IPS DF 6.9 (cell line): ENCODE data around the gene ZNF474.

Source experiments
- DNase-seq: peaks from one replicate; pipeline ENCODE4 v3.0.0-alpha.2; 2013; ENCODE audit warnings: low read depth, low spot score
- H3K27ac ChIP-seq: one replicate; pipeline ENCODE4 v1.5.1; 2013; ENCODE audit warnings: low read length, control low read depth
- H3K27me3 ChIP-seq: 2 replicates; pipeline ENCODE4 v1.6.1; 2013; ENCODE audit warnings: mild to moderate bottlenecking, low read length; ENCODE audit not compliant: control insufficient read depth, insufficient read depth
- H3K36me3 ChIP-seq: 2 replicates; pipeline ENCODE4 v1.6.1; 2013; ENCODE audit warnings: low read length; ENCODE audit not compliant: control insufficient read depth, insufficient read depth
- H3K4me1 ChIP-seq: 2 replicates; pipeline ENCODE4 v1.6.1; 2013; ENCODE audit warnings: low read length; ENCODE audit not compliant: control insufficient read depth, insufficient read depth
- H3K4me3 ChIP-seq: 2 replicates; pipeline ENCODE4 v1.5.1; 2013; ENCODE audit warnings: mild to moderate bottlenecking, low read length
- H3K9me3 ChIP-seq: 2 replicates; pipeline ENCODE4 v1.6.1; 2013; ENCODE audit warnings: low read length, inconsistent platforms; ENCODE audit not compliant: control insufficient read depth, insufficient read depth
- WGBS: extraction: QIAGEN DNeasy Blood & Tissue Kit; methylation state at CpG from one replicate; pipeline ENCODE4 v1.1.7; 2013; ENCODE audit warnings: mixed read lengths, missing lambda C conversion rate; ENCODE audit not compliant: insufficient read length, insufficient coverage; 5-methylcytosine and 5-hydroxymethylcytosine counted together

The ZNF474 gene

DNA sequence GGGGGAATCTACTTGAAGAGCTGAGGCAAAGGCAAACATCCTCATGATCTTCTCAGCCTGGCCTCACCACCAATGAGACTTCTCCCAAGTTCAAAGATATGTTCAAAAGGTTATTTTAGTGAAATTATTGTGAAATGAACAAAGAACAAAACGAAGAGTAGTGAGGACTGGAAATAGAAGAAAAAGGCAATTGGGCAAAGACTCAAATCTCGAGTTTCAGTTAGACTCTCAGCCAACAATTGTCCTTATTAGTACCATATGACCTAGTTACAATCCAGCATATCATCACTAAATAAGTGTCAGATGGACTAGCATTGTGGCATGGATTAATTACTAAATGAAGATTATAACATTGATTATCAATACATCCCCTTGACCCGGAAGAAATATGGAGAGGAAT is 9.0 kb downstream of the ZNF474 start:
- WGBS, result no CpG with 5 or more reads among the region's 3 CpGs
- H3K36me3 ChIP-seq, result no peaks in the 10 kb centered on the region
- no peaks in the 10 kb centered on the region for H3K9me3 ChIP-seq
- no peak for DNase-seq
- H3K27me3 ChIP-seq, result no peaks in the 10 kb centered on the region
- no peaks in the 10 kb centered on the region for H3K4me1 ChIP-seq
- H3K27ac ChIP-seq, result no peak overlapping the region
- no peak overlapping the region for H3K4me3 ChIP-seq

GRCh38 chr5:122140900-122141299 is 11.6 kb downstream of the ZNF474 start:
- no CpG with 5 or more reads among the region's 3 CpGs for WGBS
- Histone ChIP-seq H3K4me1 (no peaks in the 10 kb centered on the region), H3K36me3 (no peaks in the 10 kb centered on the region), H3K27ac (no peak overlapping the region), H3K4me3 (no peak overlapping the region), H3K27me3 (no peaks in the 10 kb centered on the region), H3K9me3 (no peaks in the 10 kb centered on the region)
- no peak for DNase-seq

DNA sequence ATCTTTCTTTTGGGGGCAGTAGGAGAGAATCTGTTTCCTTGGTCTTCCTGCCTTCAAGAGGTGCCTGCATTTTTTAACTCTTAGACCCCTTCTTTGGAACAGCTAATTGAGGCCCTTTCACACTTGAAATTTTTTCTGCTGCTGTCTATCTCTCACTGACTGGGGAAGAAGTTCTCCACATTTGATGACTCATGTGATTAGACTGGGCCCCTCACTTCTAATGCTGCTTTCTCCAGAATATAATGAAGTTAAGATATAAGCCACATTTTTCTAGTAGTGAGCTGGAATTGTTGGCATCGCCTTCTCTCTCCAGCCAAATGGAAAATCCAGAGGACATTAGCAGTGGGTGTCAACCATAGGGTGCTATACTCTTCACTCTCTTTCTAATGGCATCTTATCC is 12.4 kb downstream of the ZNF474 start:
- DNase-seq, result no peak
- no peaks in the 10 kb centered on the region for H3K9me3 ChIP-seq
- no peaks in the 10 kb centered on the region for H3K4me1 ChIP-seq
- WGBS, result no CpG with 5 or more reads among the region's 1 CpG
- H3K4me3 ChIP-seq, result no peak overlapping the region
- no peaks in the 10 kb centered on the region for H3K27me3 ChIP-seq
- H3K36me3 ChIP-seq, result no peaks in the 10 kb centered on the region
- H3K27ac ChIP-seq, result no peak overlapping the region

DNA sequence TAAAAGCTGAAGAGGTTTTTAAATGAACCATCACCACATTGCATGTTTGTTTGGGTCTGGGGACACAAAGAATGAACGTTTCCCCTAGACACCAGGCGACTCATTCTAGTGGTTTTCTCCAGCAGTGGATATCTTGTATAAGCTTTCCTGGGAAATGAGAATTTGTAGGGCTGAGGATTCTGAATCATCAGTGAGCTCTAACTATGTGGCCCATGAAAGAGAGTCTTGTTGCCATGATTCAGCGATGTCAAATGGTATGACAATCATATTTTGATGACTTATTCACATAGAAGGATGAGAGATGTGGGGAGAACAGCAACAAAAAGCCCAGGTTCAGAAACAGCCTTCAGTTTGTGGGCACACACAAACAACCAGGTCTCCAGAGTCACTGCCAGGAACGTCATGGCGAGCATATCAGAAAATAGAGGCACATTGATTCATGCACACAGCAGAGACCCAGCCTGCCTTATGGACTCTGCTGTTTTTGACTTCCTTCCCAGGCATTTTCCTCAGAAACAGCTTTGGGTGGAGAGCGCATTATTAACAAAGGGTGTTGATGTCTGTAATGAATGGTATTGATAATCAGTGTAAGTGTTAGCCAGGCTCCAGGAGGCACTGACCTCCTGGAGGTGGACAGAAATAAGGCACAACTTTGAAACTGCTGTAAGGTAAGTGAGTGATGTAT is 13.3 kb downstream of the ZNF474 start:
- Histone ChIP-seq H3K4me1 (no peaks in the 10 kb centered on the region), H3K36me3 (no peaks in the 10 kb centered on the region), H3K27ac (no peak overlapping the region), H3K9me3 (no peaks in the 10 kb centered on the region), H3K27me3 (no peaks in the 10 kb centered on the region), H3K4me3 (no peak overlapping the region)
- DNase-seq, result no peak
- WGBS, result no CpG with 5 or more reads among the region's 6 CpGs

DNA sequence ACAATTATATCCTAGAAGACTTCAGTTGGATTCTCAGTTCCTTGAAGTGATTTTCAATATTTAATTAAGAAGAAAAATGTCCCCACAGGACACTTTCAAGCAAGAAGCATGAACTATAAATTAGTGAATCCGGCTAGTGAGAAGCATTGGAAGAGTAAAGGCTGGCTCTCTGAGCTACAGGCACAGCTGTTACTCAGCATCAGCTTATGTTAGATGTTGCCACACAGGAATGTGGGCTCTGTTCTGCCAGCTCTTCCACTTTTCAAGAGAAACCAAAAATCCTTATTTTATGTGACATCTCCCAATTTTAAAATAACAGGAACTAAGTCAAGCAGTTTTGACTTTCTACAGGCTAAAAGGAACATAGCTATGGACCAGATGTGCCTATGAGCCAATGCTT is 14.9 kb downstream of the ZNF474 start:
- Histone ChIP-seq H3K27me3 (no peaks in the 10 kb centered on the region), H3K27ac (no peak overlapping the region), H3K4me3 (no peak overlapping the region), H3K36me3 (no peaks in the 10 kb centered on the region), H3K9me3 (no peaks in the 10 kb centered on the region), H3K4me1 (no peaks in the 10 kb centered on the region)
- no CpG with 5 or more reads among the region's 1 CpG for WGBS
- DNase-seq, result no peak

DNA sequence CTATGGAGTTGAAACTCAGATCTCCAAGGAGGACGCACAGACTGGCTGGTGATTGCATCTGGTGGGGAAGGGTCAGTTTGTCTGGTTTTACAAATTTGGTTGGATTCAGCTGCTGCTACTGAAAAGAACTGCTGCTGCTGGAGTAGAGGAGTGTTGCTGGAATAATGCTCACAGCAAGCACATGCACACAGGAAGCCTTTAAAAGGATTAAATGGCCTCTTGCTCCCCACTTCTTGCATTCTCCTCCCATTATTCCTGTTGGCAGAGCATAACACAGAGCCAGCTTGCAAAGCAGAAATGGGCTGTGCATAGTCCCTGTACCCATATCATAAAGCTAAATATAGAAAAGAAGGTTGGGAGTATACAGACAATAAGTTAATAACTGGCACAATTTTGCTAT is 16.6 kb downstream of the ZNF474 start:
- H3K36me3 ChIP-seq, result no peaks in the 10 kb centered on the region
- WGBS, result no CpG with 5 or more reads among the region's 1 CpG
- H3K9me3 ChIP-seq, result no peaks in the 10 kb centered on the region
- H3K27me3 ChIP-seq, result no peaks in the 10 kb centered on the region
- no peak for DNase-seq
- no peak overlapping the region for H3K27ac ChIP-seq
- H3K4me1 ChIP-seq, result no peaks in the 10 kb centered on the region
- H3K4me3 ChIP-seq, result no peak overlapping the region

- Histone ChIP-seq H3K27ac (no peak overlapping the region), H3K27me3 (no peaks in the 10 kb centered on the region), H3K4me1 (no peaks in the 10 kb centered on the region), H3K36me3 (no peaks in the 10 kb centered on the region), H3K4me3 (no peak overlapping the region), H3K9me3 (no peaks in the 10 kb centered on the region)
- WGBS, result no CpG with 5 or more reads among the region's 4 CpGs
- DNase-seq, result no peak
These were observed 20.2 kb downstream of the ZNF474 start for GRCh38 chr5:122149321-122150090.

DNA sequence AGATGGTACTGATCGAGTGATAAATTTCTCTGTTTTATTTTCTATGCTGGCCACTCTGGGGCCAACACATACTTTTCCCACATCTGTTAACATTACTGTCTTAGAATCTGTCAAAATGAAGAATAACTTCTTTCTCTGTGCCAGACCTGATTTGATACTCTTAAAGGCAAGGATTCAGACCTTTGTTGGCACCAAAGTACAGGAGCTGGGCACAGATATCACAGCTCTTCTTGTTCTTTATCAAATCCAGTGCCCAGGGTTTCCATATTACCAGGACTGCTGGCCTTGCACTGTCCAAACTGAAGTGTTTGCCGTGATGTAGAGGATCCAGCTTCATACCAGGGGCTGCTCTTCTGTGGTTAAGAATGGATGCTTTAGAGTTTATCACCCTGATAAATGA is 20.9 kb downstream of the ZNF474 start:
- no peaks in the 10 kb centered on the region for H3K4me1 ChIP-seq
- no peak overlapping the region for H3K27ac ChIP-seq
- H3K9me3 ChIP-seq, result no peaks in the 10 kb centered on the region
- no CpG with 5 or more reads among the region's 2 CpGs for WGBS
- H3K4me3 ChIP-seq, result no peak overlapping the region
- no peaks in the 10 kb centered on the region for H3K27me3 ChIP-seq
- no peaks in the 10 kb centered on the region for H3K36me3 ChIP-seq
- no peak for DNase-seq

DNA sequence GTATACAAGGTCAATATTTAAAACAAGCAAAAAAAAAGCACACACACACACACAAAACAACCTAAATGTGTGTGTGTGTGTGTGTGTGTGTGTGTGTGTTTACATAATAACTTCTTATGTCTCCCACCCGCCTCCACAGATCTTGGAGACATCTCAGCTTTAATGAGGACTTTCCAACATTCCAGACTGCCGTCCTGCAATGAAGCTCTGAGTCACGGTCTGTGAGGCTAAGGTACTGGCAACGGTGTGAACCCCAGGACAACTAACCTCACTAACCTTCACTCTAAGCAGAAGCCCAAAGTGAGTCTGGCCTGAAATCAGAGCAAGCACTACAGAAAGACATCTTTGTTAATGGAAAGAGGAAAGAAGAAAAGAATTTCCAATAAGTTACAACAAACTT is 22.3 kb downstream of the ZNF474 start:
- no peaks in the 10 kb centered on the region for H3K4me1 ChIP-seq
- H3K9me3 ChIP-seq, result no peaks in the 10 kb centered on the region
- WGBS, result no CpG with 5 or more reads among the region's 4 CpGs
- no peak overlapping the region for H3K27ac ChIP-seq
- no peak for DNase-seq
- no peaks in the 10 kb centered on the region for H3K36me3 ChIP-seq
- no peaks in the 10 kb centered on the region for H3K27me3 ChIP-seq
- H3K4me3 ChIP-seq, result no peak overlapping the region

DNA sequence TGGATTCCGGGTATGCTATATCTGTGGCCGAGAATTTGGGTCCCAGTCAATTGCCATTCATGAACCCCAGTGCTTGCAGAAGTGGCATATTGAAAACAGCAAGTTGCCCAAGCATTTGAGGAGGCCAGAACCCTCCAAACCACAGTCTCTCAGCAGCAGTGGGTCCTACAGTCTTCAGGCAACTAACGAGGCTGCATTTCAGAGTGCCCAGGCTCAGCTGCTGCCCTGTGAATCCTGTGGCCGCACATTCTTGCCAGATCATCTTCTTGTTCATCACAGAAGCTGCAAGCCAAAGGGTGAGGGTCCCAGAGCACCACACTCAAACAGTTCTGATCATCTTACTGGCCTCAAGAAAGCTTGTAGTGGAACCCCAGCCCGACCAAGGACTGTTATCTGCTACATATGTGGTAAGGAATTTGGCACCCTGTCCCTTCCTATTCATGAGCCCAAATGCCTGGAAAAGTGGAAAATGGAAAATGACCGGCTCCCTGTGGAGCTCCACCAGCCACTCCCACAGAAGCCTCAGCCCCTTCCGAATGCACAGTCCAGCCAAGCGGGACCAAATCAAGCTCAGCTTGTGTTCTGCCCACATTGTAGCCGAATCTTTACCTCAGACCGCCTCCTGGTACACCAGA is 23.0 kb downstream of the ZNF474 start:
- H3K36me3 ChIP-seq, result no peaks in the 10 kb centered on the region
- H3K27me3 ChIP-seq, result no peaks in the 10 kb centered on the region
- no peak overlapping the region for H3K4me3 ChIP-seq
- WGBS, result no CpG with 5 or more reads among the region's 10 CpGs
- H3K27ac ChIP-seq, result no peak overlapping the region
- no peak for DNase-seq
- no peaks in the 10 kb centered on the region for H3K4me1 ChIP-seq
- H3K9me3 ChIP-seq, result no peaks in the 10 kb centered on the region
